ENCODE results near the gene THSD7A.

Gene THSD7A

DNA sequence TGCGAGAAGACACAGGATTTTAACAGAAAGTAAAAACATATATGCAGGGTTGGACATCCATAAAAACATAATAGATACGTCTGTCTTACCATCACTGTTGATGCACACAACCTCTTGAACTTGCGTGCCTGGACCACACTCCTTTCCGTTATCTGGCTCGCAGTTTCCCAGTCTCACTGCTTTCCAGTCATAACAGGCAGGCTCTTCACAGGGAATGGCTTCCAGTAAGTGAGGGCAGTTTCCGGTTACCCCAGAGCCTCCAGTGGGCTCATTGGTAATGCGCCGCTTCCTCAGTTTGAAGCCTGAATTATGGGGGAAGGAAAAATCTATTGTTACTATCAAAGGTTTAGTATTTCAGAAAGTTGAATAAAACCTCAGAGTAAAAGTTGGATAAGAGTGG is 290.7 kb downstream of the THSD7A start:
- no peak overlapping the region for H3K4me3 ChIP-seq (ENCODE audit: low read depth, low read length)
- no peaks in the 10 kb centered on the region for H3K27me3 ChIP-seq (ENCODE audit: insufficient read depth, low read depth, severe bottlenecking)
- no peak overlapping the region for H3K27ac ChIP-seq
- TF ChIP-seq, protein P1, sequence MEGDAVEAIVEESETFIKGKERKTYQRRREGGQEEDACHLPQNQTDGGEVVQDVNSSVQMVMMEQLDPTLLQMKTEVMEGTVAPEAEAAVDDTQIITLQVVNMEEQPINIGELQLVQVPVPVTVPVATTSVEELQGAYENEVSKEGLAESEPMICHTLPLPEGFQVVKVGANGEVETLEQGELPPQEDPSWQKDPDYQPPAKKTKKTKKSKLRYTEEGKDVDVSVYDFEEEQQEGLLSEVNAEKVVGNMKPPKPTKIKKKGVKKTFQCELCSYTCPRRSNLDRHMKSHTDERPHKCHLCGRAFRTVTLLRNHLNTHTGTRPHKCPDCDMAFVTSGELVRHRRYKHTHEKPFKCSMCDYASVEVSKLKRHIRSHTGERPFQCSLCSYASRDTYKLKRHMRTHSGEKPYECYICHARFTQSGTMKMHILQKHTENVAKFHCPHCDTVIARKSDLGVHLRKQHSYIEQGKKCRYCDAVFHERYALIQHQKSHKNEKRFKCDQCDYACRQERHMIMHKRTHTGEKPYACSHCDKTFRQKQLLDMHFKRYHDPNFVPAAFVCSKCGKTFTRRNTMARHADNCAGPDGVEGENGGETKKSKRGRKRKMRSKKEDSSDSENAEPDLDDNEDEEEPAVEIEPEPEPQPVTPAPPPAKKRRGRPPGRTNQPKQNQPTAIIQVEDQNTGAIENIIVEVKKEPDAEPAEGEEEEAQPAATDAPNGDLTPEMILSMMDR (IDR thresholded peaks at IDR 0.05; ENCODE audit: low read depth, low read length), result no peak
- H3K36me3 ChIP-seq, result no peaks in the 10 kb centered on the region
- no peak for DNase-seq
- no peaks in the 10 kb centered on the region for H3K9me3 ChIP-seq (ENCODE audit: severe bottlenecking)

DNA sequence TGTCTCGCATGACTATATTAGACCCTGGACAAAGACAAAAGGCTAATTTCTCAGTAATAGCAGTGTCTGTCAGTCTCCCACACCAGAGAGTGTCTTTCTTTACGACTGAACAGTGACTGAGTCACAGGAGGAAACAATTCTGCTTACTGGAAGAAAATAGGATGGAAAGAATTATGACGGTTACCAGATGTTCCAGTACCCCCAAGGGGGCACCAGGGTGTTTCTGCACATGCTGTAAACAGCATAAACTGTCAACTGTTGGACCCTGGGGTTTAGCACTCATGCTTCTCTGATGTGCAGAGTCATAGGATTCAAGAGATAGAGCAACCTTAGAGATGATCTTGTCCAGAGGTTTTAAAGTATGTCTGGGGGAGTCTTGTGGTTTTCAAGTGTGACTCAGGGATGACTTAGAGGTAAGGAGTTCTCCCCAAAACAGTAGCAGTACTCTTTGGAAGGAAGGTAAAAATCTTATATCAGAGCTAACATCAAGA is 291.7 kb downstream of the THSD7A start:
- Histone ChIP-seq H3K27me3 (ENCODE audit: insufficient read depth, low read depth, severe bottlenecking) (no peaks in the 10 kb centered on the region), H3K9me3 (ENCODE audit: severe bottlenecking) (no peaks in the 10 kb centered on the region), H3K27ac (no peak overlapping the region), H3K36me3 (no peaks in the 10 kb centered on the region), H3K4me3 (ENCODE audit: low read depth, low read length) (no peak overlapping the region)
- TF ChIP-seq, protein P1 (IDR thresholded peaks at IDR 0.05; ENCODE audit: low read depth, low read length), result no peak
- no peak for DNase-seq

DNA sequence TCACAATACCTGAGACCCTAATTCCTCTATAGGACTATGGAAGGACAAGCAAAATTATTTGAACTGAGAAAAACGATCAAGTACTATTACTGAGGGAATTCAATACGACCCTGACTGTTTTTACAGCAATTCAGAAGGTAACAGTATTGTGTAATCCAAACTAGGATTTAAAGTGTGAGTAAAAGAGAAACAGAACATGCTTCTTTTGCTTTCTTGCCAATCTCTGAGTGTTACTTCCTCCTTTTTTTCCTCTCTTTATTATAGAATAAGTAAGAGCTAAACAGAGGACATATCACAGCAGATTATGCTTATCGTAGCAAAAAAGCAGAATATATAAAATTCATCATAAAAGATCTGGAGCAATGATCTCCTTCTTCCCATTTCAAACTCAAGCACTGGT is 292.1 kb downstream of the THSD7A start:
- no peaks in the 10 kb centered on the region for H3K27me3 ChIP-seq (ENCODE audit: insufficient read depth, low read depth, severe bottlenecking)
- no peak for DNase-seq
- TF ChIP-seq, protein P1 (IDR thresholded peaks at IDR 0.05; ENCODE audit: low read depth, low read length), result no peak
- no peaks in the 10 kb centered on the region for H3K9me3 ChIP-seq (ENCODE audit: severe bottlenecking)
- H3K4me3 ChIP-seq (ENCODE audit: low read depth, low read length), result no peak overlapping the region
- no peaks in the 10 kb centered on the region for H3K36me3 ChIP-seq
- H3K27ac ChIP-seq, result no peak overlapping the region

DNA sequence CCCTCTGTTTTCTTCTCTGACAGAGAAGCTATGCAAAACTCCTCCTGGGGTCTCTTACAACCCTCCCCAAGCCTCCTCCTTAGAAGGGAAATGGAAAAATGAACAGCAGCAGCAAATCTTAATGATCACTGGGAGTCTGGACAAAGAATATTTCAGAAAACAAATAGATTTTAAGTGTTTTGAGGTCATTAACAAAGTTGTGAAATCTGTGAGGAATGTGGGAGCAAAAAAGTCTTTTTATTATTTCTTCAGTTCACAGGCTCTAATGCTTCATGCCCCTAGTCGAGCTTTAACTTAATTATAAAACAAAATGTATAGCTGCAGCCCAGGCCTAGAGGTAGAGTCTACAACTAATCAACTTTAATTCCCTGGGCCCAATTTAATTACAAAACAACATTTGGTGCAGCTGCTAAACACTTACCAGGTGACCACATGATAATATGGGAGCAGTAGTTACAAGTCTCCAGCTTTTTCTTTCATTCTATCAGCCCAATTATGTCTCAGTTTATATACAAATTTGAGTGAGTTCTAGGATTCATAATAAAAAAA is 293.2 kb downstream of the THSD7A start:
- no peak overlapping the region for H3K27ac ChIP-seq
- TF ChIP-seq, protein P1 (IDR thresholded peaks at IDR 0.05; ENCODE audit: low read depth, low read length), result no peak
- DNase-seq, result no peak

DNA sequence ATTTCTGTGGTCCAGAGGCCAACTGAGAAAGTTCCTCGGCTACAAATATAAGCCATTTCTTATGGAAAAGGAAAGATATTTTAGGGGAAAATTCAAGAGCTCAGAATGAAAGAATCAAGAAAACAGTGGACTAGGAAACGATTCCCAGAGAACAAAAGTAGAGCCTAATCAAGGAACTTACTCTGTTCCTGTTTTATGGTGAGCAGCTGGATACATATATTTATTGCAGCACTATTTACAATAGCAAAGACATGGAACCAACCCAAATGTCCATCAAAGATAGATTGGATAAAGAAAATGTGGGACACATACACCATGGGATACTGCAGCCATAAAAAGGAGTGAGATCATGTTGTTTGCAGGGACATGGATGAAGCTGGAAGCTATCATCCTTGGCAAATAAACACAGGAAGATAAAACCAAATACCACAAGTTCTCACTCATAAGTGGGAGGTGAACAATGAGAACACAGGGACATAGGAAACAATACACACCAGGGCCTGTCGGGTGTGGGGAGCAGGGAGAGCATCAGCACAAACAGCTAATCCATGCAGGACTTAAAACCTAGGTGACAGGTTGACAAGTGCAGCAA is 298.7 kb downstream of the THSD7A start:
- Histone ChIP-seq H3K27ac (no peak overlapping the region), H3K4me3 (ENCODE audit: low read depth, low read length) (no peak overlapping the region)
- TF ChIP-seq, protein P1 (IDR thresholded peaks at IDR 0.05; ENCODE audit: low read depth, low read length), result no peak

More for the DNA sequence above, 293.2 kb downstream of the THSD7A start:
- Histone ChIP-seq H3K27me3 (ENCODE audit: insufficient read depth, low read depth, severe bottlenecking) (no peaks in the 10 kb centered on the region), H3K36me3 (no peaks in the 10 kb centered on the region), H3K9me3 (ENCODE audit: severe bottlenecking) (no peaks in the 10 kb centered on the region), H3K4me3 (ENCODE audit: low read depth, low read length) (no peak overlapping the region)

DNA sequence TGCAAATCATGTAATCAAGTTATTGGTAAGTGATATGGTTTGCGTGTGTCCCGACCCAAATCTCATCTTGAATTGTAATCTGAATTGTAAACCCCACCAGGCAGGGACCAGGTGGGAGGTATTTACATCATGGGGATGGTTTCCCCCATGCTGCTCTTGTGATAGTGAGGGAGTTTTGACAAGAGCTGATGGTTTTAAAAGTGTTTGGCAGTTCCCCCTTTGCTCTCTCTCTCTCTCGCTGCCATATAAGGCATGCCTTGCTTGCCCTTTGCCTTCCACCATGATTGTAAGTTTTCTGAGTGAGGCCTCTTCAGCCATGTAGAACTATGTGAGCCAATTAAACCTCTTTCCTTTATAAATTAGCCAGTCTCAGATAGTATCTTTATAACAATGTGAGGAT is 302.6 kb downstream of the THSD7A start:
- TF ChIP-seq, protein P1 (IDR thresholded peaks at IDR 0.05; ENCODE audit: low read depth, low read length), result no peak
- Histone ChIP-seq H3K27ac (no peak overlapping the region), H3K27me3 (ENCODE audit: insufficient read depth, low read depth, severe bottlenecking) (no peaks in the 10 kb centered on the region), H3K9me3 (ENCODE audit: severe bottlenecking) (no peaks in the 10 kb centered on the region), H3K36me3 (no peaks in the 10 kb centered on the region), H3K4me3 (ENCODE audit: low read depth, low read length) (no peak overlapping the region)
- DNase-seq, result no peak

More for the DNA sequence above, 298.7 kb downstream of the THSD7A start:
- no peak for DNase-seq
- Histone ChIP-seq H3K27me3 (ENCODE audit: insufficient read depth, low read depth, severe bottlenecking) (no peaks in the 10 kb centered on the region), H3K9me3 (ENCODE audit: severe bottlenecking) (no peaks in the 10 kb centered on the region), H3K36me3 (no peaks in the 10 kb centered on the region)

Measured in WERI-Rb-1 (cell line).